ENCODE data around the gene TCP1. TPM values are rescaled to one million over a fixed set of nuclear protein-coding genes. Genes with fewer than 3 reads are reported as not detected.

TCP1 gene
- total RNA-seq, 1 donor from 2014 or later, result 167 TPM

GRCh38 chr6:159833997-159834603, 44.7 kb upstream of the TCP1 start:
- Mint-ChIP-seq H3K36me3 (ENCODE audit: unreplicated experiment) (no peaks in the 10 kb centered on the region), H3K4me3 (ENCODE audit: unreplicated experiment) (no peak overlapping the region), H3K4me1 (ENCODE audit: unreplicated experiment) (peaks cover 5% of the 10 kb centered on the region), H3K9me3 (ENCODE audit: unreplicated experiment) (no peaks in the 10 kb centered on the region), H3K27me3 (ENCODE audit: unreplicated experiment) (peaks cover 3% of the 10 kb centered on the region), H3K27ac (ENCODE audit: unreplicated experiment) (no peak overlapping the region)
- no peak for TF ChIP-seq CTCF (IDR thresholded peaks at IDR 0.05)
- no peak for DNase-seq (ENCODE audit: extremely low spot score, unreplicated experiment)

- Mint-ChIP-seq H3K36me3 (ENCODE audit: unreplicated experiment) (no peaks in the 10 kb centered on the region), H3K27me3 (ENCODE audit: unreplicated experiment) (peaks cover 3% of the 10 kb centered on the region), H3K9me3 (ENCODE audit: unreplicated experiment) (no peaks in the 10 kb centered on the region), H3K27ac (ENCODE audit: unreplicated experiment) (no peak overlapping the region), H3K4me3 (ENCODE audit: unreplicated experiment) (no peak overlapping the region), H3K4me1 (ENCODE audit: unreplicated experiment) (peaks cover 5% of the 10 kb centered on the region)
- no peak for DNase-seq (ENCODE audit: extremely low spot score, unreplicated experiment)
- no peak for TF ChIP-seq CTCF (IDR thresholded peaks at IDR 0.05)
These were observed 44.2 kb upstream of the TCP1 start for GRCh38 chr6:159833556-159833955.

DNA sequence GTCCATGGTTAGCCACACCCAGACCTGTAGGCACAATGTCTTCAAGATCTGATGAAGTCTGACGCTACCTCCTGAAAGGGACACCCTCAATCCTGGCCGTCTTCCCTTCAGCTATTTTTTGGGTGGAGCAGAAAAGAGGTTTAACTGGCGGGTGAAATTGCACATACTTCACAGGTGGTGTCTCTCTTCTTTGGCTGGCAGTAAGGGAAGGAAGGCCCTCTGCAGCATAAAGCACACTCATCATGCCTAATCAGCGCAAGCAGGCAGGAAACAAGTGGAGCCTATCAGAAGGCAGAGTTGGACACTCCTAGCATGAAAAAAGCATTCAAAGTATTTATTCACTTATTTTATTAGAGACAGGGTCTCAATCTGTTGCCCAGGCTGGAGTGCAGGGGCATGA, 43.5 kb upstream of the TCP1 start:
- H3K9me3 Mint-ChIP-seq (ENCODE audit: unreplicated experiment), result no peaks in the 10 kb centered on the region
- H3K27me3 Mint-ChIP-seq (ENCODE audit: unreplicated experiment), result peaks cover 3% of the 10 kb centered on the region
- no peak overlapping the region for H3K4me3 Mint-ChIP-seq (ENCODE audit: unreplicated experiment)
- no peaks in the 10 kb centered on the region for H3K36me3 Mint-ChIP-seq (ENCODE audit: unreplicated experiment)
- no peak for TF ChIP-seq CTCF (IDR thresholded peaks at IDR 0.05)
- H3K27ac Mint-ChIP-seq (ENCODE audit: unreplicated experiment), result no peak overlapping the region
- DNase-seq (ENCODE audit: extremely low spot score, unreplicated experiment), result no peak
- peaks cover 5% of the 10 kb centered on the region for H3K4me1 Mint-ChIP-seq (ENCODE audit: unreplicated experiment)

GRCh38 chr6:159831373-159831679, 41.9 kb upstream of the TCP1 start:
- H3K27me3 Mint-ChIP-seq (ENCODE audit: unreplicated experiment), result peaks cover 3% of the 10 kb centered on the region
- H3K9me3 Mint-ChIP-seq (ENCODE audit: unreplicated experiment), result no peaks in the 10 kb centered on the region
- no peaks in the 10 kb centered on the region for H3K36me3 Mint-ChIP-seq (ENCODE audit: unreplicated experiment)
- DNase-seq (ENCODE audit: extremely low spot score, unreplicated experiment), result no peak
- H3K4me3 Mint-ChIP-seq (ENCODE audit: unreplicated experiment), result no peak overlapping the region
- peaks cover 5% of the 10 kb centered on the region for H3K4me1 Mint-ChIP-seq (ENCODE audit: unreplicated experiment)
- no peak overlapping the region for H3K27ac Mint-ChIP-seq (ENCODE audit: unreplicated experiment)
- no peak for TF ChIP-seq CTCF (IDR thresholded peaks at IDR 0.05)

DNA sequence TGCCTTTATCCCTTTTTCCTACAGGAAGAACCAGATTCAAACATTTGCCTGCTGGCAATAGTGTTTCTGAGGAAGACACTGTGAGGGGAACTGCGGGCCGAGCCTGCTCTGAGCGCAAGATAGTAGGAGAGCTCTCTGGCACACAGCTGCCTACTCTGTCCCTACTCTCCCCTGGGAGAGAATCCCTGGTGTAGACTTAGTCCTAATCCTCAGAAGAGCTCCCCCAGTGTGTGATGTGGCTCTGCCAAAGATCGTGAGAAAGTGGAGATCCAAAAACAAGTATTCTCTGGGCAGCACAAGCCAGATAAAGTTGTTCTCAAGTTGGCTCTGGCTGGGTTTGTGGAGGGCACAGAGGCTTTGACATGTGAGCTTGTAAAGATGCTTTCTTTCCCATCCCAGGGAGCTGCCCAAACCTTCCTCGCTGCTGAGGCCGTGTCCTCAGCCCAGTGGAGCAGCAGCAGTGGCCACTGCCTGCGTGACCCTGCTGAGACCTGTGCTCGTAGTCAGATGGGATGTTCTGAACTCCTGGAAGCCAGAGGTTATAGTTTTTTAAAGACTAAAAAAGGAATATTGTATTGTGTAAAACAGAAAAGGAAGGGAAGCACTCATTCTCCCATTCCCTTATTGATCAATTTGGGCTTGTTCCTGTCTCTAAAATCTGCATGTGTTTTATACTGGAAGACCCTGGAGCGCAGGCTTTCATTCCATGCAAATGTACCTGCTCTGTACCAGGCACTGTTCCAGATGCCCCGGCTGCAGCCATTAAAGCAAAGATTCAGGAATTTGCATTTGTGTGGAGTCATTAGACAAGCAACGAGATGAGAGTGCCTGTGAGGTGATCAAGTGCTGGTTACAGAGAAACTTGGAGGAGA, 41.3 kb upstream of the TCP1 start:
- no peak for TF ChIP-seq CTCF (IDR thresholded peaks at IDR 0.05)
- Mint-ChIP-seq H3K4me1 (ENCODE audit: unreplicated experiment) (peaks cover 5% of the 10 kb centered on the region), H3K9me3 (ENCODE audit: unreplicated experiment) (no peaks in the 10 kb centered on the region), H3K36me3 (ENCODE audit: unreplicated experiment) (no peaks in the 10 kb centered on the region), H3K4me3 (ENCODE audit: unreplicated experiment) (no peak overlapping the region), H3K27ac (ENCODE audit: unreplicated experiment) (no peak overlapping the region), H3K27me3 (ENCODE audit: unreplicated experiment) (peaks cover 3% of the 10 kb centered on the region)
- no peak for DNase-seq (ENCODE audit: extremely low spot score, unreplicated experiment)

Measured in osteocyte (in vitro differentiated cells).